HG03060 (cell line): ENCODE results near the gene COQ4.
"Not testable (repeated sequence)": the region's sequence is repeated elsewhere in the genome, so short reads cannot be mapped to it uniquely, and the experiment has no call there.

Experiments used
- ATAC-seq: cut with Tn5 transposase; IDR thresholded peaks from one replicate; pipeline ENCODE4 v1.9.1; 2021; ENCODE audit warnings: low read depth, moderate number of reproducible peaks; ENCODE audit not compliant: unreplicated experiment

The COQ4 gene

DNA sequence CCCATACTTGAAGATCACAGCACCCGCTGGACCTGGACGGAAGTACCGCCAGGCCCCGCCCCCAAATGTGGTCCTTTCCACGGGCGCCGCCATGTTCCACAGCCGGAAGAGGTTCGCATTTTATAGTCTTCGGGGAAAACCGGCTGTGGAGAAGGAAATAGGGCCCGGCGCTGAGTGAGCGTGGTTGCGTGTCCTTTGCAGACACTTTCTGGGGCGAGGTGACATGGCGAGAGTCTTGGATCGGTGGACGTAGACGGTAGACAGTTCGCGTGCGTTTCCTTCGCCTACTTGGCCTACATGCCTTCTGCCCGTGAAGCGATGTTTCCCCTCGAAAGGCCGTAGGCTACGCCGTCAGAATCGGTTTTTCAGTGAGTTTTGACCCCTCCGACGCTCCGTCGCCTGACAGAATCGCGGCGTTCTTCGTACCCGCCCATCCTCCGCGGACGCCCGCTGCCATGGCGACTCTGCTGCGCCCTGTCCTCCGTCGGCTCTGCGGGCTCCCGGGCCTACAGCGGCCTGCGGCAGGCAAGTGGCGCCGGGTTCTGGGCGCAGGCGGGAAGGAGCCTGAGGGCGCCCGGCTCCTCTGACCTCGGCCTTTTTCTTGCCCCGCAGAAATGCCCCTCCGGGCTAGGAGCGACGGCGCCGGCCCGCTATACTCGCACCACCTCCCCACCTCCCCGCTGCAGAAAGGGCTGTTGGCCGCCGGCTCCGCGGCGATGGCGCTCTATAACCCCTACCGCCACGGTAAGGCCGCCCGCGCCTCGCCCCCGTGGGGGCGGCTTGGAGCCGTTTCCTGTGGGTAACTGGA, at the start of gene COQ4, which contains the start of gene TRUB2:
Gene COQ4 (plus strand): TSS at position 436 of the 808 bp plus-strand sequence. CDS start 20 bp downstream, at position 456.
Gene TRUB2 (minus strand): TSS at position 44 of the 808 bp plus-strand sequence. CDS start 39 bp downstream, at position 5.
- ATAC-seq, result peak; percentile 58

DNA sequence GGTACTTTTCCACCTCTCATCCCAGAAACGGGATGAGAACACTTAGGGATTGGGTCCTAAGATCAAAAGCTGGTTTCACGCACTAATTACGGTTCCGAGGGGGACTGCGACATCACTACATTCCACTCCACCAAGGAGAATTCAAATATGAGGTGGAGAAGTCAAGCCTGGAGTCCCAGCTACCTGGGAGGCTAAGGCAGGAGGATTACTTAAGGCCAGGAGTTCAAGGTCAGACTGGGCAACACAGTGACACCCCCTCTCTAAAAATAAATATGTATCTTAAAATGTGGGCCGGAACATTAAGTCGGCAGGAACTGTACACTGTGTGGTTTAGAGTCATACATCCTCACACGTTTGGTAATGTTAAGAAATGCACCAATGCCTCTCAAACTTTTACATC, 48.4 kb upstream of the COQ4 start:
- ATAC-seq, result no peak

DNA sequence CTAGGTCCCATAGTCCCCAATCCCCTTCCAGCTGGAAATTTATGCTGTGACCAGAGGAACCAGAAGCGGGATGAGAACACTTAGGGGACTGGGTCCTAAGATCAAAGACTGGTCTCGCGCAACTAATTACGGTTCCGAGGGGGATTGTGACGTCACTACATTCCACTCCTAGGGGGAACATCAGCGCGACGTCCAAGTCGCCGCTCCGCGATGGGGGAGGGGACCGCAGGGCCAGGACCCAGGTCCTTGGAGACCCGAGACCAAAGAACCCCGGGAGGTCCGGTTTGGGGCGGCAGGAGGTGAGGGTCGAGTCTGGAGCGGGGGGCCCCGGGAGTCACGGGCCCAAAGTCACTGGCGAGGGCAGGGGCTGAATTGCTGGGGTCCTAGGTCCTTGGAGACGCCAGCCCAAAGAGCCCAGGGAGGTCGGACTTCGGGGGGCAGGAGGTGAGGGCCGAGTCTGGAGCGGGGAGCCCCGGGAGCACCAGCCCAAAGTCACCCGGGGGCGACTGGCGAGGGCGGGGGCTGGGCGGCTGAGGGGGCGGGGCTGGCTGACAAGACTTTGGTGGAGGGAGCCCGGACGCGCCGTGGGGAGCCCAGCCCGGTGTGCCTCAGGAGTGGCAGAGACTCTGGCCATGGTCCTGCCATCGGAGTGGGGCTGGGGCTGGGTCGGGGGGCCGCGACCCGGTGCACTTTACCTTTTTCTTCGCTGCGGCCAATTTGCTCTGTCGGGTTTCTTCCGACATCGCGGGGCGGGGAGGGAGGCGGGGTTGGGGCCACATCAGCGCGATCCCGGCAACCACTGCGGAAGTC, 47.2 kb upstream of the COQ4 start, which contains the start of gene GOLGA2:
Gene GOLGA2 (minus strand): TSS at position 810 of the 810 bp plus-strand sequence. CDS start 31 bp downstream, at position 779.
- peak; percentile 21 for ATAC-seq

DNA sequence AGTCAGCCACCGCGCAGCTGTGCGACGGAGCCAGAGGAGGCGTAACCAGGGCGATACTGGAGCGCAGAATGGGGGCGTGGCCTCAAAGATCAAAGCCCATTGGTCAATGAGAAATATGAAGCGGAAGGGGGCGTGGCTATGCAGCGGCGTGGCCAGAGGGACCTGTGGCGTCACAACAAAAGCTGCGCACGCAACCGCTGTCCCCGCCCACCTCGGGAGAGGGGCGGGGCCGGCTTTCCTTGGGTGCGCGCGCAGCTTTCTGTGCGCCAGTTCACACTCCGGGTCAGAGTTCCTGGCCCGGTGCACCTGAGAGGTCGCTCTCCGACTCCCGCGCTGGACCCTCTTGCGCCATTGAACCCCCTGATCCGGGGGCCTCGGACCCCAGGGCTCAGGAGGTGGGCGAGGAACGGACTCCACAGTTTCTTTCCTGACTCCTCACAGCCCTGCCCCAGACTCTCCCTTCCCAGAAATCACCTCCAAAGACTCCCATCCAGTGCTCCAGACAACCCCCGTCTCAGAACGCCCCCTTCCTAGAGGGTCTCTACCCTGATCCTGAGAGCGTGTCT, 46.5 kb upstream of the COQ4 start, which contains the start of gene SWI5:
Gene SWI5 (plus strand): TSS at position 269 of the 566 bp plus-strand sequence.
- ATAC-seq, result peak; percentile 97

DNA sequence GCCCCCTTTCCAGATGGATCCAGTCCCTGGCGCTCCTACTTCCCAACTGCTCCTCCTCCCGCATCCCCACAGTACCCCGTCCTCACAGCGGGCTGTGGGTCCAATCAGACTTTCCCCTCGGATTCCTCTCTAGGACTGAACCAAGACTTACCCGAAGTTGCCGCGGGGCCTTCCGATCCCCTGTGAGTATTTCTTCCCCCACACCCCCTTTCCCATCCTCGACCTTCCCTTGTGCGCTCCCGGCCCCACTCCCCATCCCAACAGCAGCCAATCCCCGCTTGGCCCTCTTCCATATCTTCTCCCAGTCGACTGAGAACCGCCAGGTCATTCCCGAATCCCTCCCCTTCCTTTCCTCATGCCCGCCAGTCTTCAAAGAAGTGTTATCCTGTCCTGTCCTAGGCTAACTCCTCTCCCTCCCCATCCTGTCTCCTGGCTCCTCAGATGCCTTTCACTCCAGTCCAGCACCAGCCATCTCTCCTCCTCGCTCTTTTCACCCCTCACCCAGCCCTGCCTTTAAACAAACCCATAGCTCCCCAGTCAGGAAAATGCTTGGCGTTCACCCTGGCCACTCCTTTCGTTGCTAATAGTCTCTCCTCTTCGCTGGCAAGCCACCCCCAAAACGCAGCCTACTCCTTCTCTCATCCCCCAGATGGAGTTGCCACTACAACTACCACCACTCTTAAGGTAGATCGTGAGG, 45.9 kb upstream of the COQ4 start:
- no peak for ATAC-seq

DNA sequence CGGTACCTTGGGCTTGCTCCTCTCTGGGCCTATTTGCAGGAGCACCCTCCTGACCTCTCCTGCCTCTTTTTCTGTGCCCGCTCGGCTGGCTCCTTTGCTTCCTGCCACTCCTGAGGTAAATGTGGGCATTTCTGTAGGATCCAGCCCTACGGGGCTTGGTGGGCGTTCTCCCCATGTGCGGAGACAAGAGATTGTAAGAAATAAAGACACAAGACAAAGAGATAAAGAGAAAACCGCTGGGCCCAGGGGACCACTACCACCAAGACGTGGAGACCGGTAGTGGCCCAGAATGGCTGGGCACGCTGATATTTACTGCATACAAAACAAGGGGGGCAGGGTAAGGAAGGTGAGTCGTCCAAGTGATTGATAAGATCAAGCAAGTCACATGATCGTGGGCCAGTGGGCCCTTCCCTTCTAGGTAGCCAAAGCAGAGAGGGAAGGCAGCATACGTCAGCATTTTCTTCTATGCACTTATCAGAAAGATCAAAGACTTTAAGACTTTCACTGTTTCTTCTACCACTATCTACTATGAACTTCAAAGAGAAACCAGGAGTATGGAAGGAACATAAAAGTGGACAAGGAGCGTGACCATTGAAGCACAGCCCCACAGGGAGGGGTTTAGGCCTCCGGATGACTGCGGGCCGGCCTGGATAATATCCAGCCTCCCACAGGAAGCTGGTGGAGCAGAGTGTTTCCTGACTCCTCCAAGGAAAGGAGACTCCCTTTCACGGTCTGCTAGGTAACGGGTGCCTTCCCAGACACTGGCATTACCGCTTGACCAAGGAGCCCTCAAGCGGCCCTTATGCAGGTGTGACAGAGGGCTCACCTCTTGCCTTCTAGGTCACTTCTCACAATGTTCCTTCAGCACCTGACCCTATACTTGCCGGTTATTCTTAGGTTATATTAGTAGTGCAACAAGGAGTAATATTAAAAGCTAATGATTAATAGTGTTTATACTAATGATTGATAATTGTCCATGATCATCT, 43.3 kb upstream of the COQ4 start:
- not testable (repeated sequence) for ATAC-seq

DNA sequence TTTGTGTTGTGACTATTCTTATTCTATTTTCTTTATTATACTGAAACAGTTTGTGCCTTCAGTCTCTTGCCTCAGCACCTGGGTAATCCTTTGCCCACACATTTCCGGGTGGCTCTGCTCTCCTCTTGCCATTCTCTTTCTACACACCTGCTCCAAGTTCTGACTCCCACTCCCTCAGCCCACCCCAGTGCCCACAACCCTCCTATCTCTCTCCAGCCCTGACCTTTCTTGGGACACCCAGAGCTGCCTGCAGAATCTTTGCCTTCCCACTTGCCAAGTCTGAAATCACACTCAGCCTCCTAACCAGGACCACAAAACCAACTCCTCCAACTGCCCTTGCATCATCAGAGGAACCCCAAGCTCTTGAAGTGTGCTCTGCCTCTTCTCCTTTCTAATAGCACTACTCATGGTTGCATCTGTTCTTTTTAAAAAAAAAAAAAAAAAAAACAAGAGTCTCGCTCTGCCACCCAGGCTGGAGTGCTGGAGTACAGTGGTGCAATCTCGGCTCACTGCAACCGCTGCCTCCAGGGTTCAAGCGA, 42.5 kb upstream of the COQ4 start:
- ATAC-seq, result no peak

DNA sequence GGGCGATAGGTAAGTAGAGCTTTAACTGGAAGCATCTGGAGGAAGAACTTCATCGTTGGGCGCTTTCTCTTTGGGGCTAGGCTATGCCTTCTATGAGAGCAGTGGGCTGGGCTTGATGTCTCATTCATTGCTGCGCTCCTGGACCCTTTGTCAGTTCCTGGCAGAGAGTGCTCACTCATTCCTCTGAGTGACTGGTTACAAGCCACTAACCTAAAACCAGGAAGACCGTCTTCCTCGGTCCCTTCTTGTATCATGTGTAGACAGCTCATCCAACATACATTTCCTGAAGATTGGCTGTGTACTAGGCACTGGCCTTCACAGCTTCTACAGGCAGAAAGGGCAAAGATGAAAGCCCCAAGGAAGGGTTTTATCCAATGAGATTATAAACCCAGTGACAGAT, 40.1 kb upstream of the COQ4 start:
- no peak for ATAC-seq

DNA sequence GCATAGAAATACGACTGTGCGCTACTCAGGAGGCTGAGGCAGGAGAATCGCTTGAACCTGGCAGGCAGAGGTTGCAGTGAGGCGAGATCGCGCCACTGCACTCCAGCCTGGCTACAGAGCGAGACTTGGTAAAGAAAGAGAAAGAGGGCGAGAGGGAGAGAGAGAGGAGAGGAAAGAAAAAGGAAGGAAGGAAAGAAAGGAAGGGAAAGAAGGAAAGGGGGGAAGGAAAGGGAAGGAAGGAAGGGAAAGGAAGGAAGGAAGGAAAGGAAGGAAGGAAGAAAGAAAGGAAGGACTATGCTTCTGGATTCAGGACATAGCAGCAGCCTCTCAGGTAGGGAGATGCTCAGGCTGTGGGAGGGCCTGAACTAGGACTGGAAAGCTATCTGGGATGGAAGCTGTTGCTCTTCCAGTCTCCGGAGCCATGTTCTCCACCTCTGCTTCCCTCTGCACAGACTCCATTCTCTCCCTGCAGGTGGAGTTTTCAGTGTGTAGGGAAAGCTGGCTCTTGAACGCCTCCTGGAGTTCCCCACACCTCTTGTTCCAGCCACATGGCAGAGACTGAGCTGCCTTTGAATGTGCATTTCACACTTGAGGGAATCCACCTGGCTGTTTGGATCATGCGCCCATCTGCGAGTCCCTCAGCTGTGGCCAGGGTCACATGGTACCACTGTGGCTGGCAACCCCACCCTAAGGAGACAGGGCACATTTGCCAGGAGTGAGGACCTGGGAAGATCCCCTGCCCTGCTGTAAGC, 37.4 kb upstream of the COQ4 start:
- no peak for ATAC-seq

DNA sequence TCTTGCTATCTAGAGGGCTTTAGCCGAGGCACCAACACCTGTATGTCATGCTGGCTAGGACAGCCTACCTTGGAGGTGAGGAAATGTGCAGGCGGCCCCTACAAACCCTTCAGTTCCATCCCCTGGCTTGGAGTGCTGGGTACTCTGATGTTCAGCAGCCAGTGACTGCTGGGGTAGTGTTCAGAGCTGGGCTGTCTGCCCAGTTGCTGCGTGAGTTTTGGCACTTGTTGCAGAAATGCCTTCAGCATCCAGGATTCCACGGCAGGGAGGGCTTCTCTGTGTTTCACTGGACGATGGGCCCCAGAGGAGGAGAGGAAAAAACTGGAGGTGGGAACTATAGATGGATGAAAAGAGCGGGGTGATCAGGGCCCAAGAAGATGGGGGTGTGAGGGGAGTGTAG, 36.2 kb upstream of the COQ4 start:
- no peak for ATAC-seq

DNA sequence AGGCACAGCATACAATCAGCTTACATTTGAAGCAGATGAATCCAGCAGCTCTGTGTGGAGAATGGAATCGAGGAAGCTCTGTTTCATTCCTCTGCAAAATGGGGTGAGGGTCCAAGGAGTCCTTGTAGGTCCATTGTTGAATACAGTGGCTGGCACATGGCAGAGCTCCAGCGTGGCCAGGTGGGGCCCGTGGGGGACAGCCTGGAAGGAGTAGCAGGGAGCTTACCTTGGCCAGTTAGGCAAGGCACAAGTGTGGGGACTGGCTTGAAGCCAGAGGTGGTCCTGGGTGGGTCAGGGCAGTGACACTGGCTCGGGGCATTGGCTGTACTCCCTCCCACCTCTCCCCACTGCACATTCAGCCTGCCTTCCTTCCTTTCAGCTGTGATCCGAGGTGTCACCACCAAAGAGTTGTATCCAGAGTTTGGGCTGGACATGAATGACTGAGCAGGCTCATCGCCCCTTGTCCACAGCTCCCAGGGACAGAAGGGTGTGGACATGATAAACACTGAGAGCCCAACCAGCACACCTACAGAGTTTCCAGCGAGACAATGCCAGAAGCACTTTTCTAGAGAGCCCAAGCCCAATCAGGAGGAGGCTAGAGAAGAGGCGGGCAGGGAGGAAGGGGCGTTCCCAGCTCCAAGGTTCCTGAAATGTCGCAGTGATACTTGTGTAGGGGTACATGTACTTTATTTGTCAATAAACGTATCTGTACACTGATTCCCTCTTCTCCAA, 34.2 kb upstream of the COQ4 start:
- ATAC-seq, result no peak

DNA sequence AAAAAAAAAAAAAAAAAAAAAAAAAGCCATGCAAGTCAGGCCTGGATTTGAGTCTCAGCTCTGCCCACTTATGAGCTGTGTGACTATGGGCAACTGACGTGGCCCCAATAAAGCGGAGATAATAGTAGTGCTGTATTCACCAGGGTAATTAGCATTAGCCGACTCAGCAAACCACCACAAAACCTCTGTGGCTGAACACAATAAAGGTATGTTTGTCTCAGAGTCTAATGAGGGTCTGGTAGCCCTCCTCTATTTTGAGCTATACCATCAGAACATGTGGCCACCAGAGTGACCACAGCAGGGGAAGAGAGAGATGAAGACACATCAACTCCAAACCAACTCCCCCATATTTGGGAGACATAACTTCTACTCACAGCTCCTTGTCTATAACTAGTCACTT, 30.6 kb upstream of the COQ4 start:
- no peak for ATAC-seq

DNA sequence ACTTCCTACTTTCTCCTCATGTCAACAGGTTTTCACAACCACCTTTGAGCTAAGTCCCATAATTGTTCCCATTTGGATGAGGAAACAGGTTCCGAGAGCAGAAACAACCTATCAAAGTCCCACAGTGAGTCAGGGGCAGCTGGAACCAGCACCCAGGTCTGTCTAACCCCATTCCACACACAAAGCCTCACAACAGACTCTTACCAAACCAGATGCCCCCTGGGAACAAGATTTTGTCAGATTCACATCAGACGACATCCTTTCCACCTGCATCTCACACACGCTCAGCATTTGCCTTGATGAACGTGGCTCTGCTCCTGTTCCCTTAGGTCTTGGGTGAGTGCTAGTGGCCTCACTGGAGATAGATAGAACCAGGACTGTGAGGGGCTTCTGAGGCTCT, 29.5 kb upstream of the COQ4 start:
- no peak for ATAC-seq

DNA sequence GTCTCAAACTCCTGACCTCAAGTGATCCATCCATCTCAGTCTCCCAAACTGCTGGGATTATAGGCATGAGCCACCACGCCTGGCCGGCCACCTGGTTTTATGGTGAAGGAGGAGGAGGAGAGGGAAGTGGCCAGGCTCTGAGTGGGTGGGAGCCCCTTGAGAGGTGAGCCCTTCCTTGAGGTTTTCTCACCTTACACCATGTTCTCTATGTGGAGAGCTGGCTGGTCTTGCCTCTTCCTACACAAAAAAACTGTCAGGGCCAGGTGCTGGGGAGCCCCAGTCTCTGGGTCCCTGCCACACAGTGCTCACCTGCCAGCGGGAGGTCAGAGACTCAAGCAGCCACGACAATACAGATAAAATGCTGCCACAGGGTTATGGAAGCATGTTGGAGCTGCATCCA, 28.5 kb upstream of the COQ4 start:
- ATAC-seq, result no peak

DNA sequence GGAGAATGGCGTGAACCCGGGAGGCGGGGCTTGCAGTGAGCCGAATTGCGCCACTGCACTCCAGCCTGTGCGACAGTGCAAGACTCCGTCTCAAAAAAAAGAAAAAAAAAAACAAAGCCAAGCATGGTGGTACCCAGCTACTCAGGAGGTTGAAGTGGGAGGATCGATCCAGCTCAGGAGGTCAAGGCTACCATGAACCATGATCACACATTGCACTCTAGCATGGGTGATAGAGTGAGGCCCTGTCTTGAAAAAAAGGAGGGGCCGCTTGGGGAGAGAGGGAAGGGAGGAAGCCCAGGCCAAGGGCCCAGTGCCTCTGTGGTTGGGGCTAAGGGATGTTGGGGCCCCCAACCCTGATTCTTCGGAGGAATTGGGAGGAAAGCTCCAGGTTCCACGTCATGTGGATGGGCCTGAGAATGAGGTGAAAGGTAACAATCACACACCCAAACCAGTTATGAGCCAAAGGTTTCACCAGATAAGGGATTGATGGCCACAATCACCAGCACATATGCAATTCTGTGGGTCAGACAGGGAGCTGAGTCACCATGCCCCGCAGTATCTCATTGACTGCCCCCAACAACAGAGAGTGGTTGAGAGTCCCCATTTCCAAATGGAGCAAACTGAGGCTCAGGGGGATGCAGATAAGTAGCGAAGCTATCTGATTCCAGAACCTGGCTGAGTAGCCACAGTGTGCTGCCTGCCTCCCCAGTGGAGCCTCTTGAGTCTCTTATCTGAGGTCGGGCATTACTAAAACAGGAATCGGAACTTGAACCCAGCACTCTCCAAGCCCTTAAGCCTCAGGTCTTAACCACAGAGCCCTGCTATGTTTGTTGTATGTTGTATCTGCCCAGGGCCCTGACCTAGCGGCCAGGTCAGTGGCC, 26.1 kb upstream of the COQ4 start:
- no peak for ATAC-seq

DNA sequence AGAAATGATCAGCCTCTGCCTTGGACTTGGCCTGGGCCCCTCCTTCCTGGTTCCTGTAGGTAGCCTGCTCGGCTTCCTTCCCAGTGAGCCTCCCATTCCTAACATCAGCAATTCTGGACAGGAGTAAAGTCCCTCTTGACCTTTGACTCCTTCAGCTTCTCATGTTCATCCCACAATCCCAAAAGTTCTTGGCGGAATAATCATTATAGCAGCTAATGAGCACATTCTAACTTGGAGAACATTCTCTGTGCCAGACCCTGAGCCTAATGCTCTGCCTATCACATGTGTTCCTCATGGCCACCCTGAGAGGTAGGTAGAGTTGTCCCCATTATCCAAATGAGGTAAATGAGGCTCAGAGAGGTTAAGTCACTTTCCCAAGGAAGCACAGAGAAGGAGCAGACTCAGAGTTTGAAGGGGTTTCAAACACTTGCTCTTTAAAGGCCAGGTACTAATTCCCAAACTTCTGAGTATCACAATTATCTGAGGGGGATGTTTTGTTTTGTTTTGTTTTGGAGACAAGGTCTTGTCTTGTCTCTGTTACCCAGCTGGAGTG, 25.3 kb upstream of the COQ4 start:
- ATAC-seq, result no peak
